SW480 (cell line): ENCODE results near the gene PGBD1.

Source experiments
- DNase-seq: peaks from one replicate; pipeline ENCODE4 v3.0.0-alpha.2; 2016; ENCODE audit warnings: low spot score

Gene PGBD1

DNA sequence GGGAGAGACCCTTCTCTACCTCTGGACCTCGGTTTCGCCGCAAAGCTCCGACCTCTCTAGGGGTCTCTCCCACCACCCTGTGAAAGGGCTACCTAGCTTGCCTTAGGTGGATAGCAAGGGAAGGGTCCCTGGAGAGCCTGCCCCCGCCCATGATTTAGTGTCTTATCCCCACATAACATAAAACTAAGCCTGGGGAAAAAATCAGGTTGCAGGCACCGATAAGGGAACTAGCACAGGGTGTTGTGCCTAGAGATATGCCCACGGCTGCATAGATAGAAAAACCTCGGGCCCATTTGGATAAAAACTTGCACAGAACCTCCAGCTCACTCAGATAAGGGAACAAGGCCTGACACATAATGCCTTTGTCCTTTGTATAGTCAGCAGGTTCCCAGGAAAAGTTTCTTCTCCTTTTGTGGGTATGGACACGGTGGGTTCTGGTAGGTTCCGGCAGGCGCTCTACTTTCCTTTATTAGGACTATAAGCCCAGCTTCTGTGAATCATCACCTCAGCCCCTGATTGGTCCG lies 53.7 kb downstream of the PGBD1 start:
- DNase-seq: no peak

- peak; percentile 95 for DNase-seq
Measured at GRCh38 chr6:28335564-28336283, 54.4 kb downstream of the PGBD1 start, which contains the start of gene ZSCAN31. Gene ZSCAN31, minus strand, starts transcription at chr6:28336148. Its CDS starts 6,465 bp downstream, at chr6:28329683.

- peak; percentile 76 for DNase-seq
Measured at GRCh38 chr6:28336284-28337120, 55.1 kb downstream of the PGBD1 start.

- DNase-seq: peak; percentile 4
Measured at GRCh38 chr6:28337121-28337520, 55.7 kb downstream of the PGBD1 start.

DNA sequence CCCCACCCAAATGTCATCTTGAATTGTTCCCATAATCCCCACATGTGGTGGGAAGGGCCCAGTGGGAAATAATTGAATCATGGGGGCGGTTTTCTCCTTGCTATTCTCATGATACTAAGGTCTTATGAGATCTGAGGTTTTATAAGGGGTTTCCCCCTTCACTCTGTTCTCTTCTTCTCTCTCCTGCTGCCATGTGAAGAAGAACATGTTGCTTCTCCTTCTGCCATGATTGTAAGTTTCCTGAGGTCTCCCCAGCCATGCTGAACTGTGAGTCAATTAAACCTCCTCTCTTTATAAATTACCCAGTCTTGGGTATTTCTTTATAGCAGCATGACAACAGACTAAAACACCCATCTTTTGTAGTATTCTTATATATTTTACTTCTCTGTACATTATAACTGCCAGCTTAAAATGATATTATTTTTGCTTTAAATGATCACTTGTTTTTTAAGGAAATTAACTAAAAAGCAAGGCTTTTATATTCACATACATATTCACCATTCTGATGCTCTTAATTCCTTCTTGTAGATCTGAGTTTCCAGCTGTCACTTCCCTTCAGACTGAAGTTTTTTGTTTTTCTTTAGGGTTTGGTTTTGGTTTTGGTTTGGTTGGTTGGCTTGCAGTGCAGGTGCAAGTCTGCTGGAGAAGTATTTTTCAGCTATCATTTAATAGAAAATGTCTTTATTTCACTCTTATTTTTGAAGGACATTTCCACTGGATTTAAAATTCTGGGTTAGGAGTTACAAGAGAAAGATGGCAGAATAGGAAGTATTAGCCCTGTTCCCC lies 59.1 kb downstream of the PGBD1 start:
- DNase-seq: no peak

- no peak for DNase-seq
Measured at GRCh38 chr6:28343898-28344677, 62.7 kb downstream of the PGBD1 start.

- no peak for DNase-seq
Measured at GRCh38 chr6:28345201-28345600, 63.8 kb downstream of the PGBD1 start.

GRCh38 chr6:28347119-28347518 lies 65.7 kb downstream of the PGBD1 start:
- DNase-seq: no peak

DNA sequence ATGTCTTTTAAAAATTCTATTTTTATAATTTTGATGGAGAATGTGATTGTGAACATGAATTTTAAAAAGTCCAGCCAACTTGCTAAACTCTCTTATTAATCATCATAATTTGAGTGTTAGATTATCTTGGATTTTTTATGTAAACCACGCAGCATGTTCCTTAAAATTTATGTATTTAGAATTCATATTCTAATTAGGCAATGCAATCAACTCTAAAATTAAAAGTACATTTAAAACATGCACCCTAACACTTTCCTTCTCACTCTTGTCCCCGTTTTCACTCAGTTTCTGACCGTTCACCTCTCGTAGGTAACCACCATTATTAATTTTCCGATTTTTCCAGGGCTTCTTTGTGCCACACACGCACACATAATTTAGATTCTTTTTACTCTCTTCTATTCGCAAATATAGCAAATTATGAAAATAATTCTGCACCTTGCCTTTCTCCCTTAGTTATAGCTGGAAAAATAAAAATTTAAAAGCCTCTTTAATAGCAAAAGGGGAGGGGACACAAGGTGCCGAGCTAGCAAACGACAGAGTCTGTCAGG lies 68.0 kb downstream of the PGBD1 start:
- DNase-seq: no peak

- DNase-seq: peak; percentile 83
Measured at GRCh38 chr6:28349892-28350737, 68.7 kb downstream of the PGBD1 start, which contains the start of gene ZKSCAN3. Gene ZKSCAN3, plus strand, starts transcription at chr6:28349947. Its CDS starts 9,640 bp downstream, at chr6:28359587.

GRCh38 chr6:28351087-28351486 lies 69.7 kb downstream of the PGBD1 start:
- no peak for DNase-seq

DNA sequence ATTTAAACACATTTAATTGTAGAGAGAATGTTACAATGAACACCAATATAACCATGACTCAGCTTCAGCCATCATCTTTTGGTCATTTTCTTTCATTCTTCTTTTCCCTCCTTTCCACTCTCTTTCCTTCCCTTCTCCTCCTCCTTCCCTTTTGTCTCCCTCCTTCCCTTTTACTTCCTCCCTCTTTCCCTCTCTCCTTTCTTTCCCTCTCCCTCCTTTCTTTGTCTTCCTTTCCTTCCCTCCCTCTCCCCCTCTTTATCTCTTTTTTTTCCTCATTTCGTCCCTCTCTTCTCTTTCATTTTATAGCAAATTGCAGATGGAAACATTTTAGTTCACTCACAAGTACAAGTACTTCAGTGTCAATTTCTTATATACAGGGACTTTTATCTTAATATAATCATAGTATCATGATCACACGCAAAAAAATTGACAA lies 70.1 kb downstream of the PGBD1 start:
- DNase-seq: no peak
